OCI-LY7 (cell line): Measurements from ENCODE around the gene TBC1D17. TPM values are rescaled to one million over a fixed set of nuclear protein-coding genes. Genes with fewer than 3 reads are reported as not detected.

Experiments
- BruUV-seq: library from RNA; stranded (reverse); fragments of 400-500 nt; replicated peaks from 2 replicates; lab custom pipeline; 2021; lab: Mats Ljungman, UMichigan
- CTCF ChIA-PET: fragments of 300-600 bp; sonication (Branson Sonifier 250); formaldehyde crosslinking; loops from one replicate; lab custom pipeline; 2022; ENCODE audit warnings: antibody characterized with exemption; ENCODE audit not compliant: unreplicated experiment; lab: Charles Lee
- POLR2A ChIA-PET: fragments of 300-600 bp; sonication (Branson Sonifier 250); formaldehyde crosslinking; loops from one replicate; lab custom pipeline; 2022; ENCODE audit warnings: antibody characterized with exemption; lab: Charles Lee
- DNase-seq: peaks from one replicate; pipeline ENCODE4 v3.0.0-alpha.2; 2015; ENCODE audit warnings: low spot score
- H2AFZ ChIP-seq: fragments of 200-600 bp; sonication (generic), shearing (Covaris generic); 2 replicates; pipeline ENCODE4 v1.6.1; 2014; ENCODE audit warnings: mild to moderate bottlenecking, antibody characterized with exemption, low read length, moderate library complexity
- H3K27ac ChIP-seq: fragments of 200-600 bp; sonication (generic); 2 replicates; pipeline ENCODE4 v1.5.1; 2014; ENCODE audit warnings: mixed run types, low read depth, mild to moderate bottlenecking, moderate library complexity, low read length, inconsistent platforms; ENCODE audit not compliant: poor library complexity, severe bottlenecking
- H3K36me3 ChIP-seq: fragments of 200-600 bp; sonication (generic); 2 replicates; pipeline ENCODE4 v1.6.1; 2014; ENCODE audit warnings: mild to moderate bottlenecking, antibody characterized with exemption, low read length, moderate library complexity, mixed read lengths; ENCODE audit not compliant: insufficient read depth
- H3K4me1 ChIP-seq: fragments of 200-600 bp; sonication (generic); 2 replicates; pipeline ENCODE4 v1.5.1; 2014; ENCODE audit warnings: mild to moderate bottlenecking, low read length; ENCODE audit not compliant: insufficient read depth, poor library complexity, severe bottlenecking
- H3K4me2 ChIP-seq: fragments of 200-600 bp; sonication (generic); 2 replicates; pipeline ENCODE4 v1.6.1; 2014; ENCODE audit warnings: mild to moderate bottlenecking, low read length
- H3K4me3 ChIP-seq: fragments of 200-600 bp; sonication (generic); 2 replicates; pipeline ENCODE4 v1.5.1; 2014; ENCODE audit warnings: mild to moderate bottlenecking, low read depth, low read length; ENCODE audit not compliant: poor library complexity, severe bottlenecking
- H3K79me2 ChIP-seq: fragments of 200-600 bp; sonication (generic); 2 replicates; pipeline ENCODE4 v1.6.1; 2016; ENCODE audit warnings: low read depth, mild to moderate bottlenecking, low read length, moderate library complexity, mixed read lengths; ENCODE audit not compliant: insufficient read depth
- H3K9me2 ChIP-seq: fragments of 200-600 bp; sonication (generic); 2 replicates; pipeline ENCODE4 v1.6.1; 2016; ENCODE audit warnings: mild to moderate bottlenecking, low read length, mixed read lengths; ENCODE audit not compliant: insufficient read depth
- H3K9me3 ChIP-seq: fragments of 200-600 bp; sonication (generic); 2 replicates; pipeline ENCODE4 v1.6.1; 2014; ENCODE audit warnings: mild to moderate bottlenecking, mixed run types, low read length, mixed read lengths
- H4K20me1 ChIP-seq: fragments of 200-600 bp; sonication (generic); 2 replicates; pipeline ENCODE4 v1.6.1; 2014; ENCODE audit warnings: mild to moderate bottlenecking, antibody characterized with exemption, low read length, moderate library complexity, mixed read lengths; ENCODE audit not compliant: insufficient read depth
- CTCF ChIP-seq: fragments of 200-600 bp; sonication (generic); conservative IDR thresholded peaks from 2 replicates; pipeline ENCODE4 v1.5.1; 2014; ENCODE audit warnings: mild to moderate bottlenecking, antibody characterized with exemption, low read length, moderate library complexity, mixed read lengths
- EZH2phosphoT487 ChIP-seq: fragments of 200-600 bp; sonication (generic); IDR thresholded peaks from 2 replicates; pipeline ENCODE4 v1.6.1; 2018; ENCODE audit warnings: low read depth, borderline replicate concordance, mild to moderate bottlenecking, mixed run types, antibody characterized with exemption, low read length, moderate library complexity, mixed read lengths
- intact Hi-C: fragments of 100-400 bp; cut with micrococcal nuclease; formaldehyde crosslinking; loops from one replicate; pipeline ENCODE4 v1.10.0; 2022; ENCODE audit not compliant: unreplicated experiment
- total RNA-seq, 2 experiments: library from RNA; depleted of rRNA in 1 of 2; stranded (reverse); fragments of >200 nt in 1 of 2; shearing (Covaris generic) in 1 of 2; gene quantifications; 2 replicates each; pipeline ENCODE4 v1.2.3, GENCODE V29; 2014 to 2022

TBC1D17 gene
- total RNA-seq, 2 experiments from 2014 or later = 8.0 to 24.0 TPM

- BruUV-seq = no TSS peak
- no peak for DNase-seq
- H3K79me2 ChIP-seq = peaks cover 17% of the 10 kb centered on the region; the same call in 1 of the 2 replicates
- intact Hi-C loops = no loop called here
- no peak overlapping the region for H3K27ac ChIP-seq
- TF ChIP-seq CTCF (no peak), EZH2phosphoT487 (no peak)
- no peak overlapping the region for H3K4me3 ChIP-seq
- CTCF ChIA-PET = no interaction called here
- POLR2A ChIA-PET = no interaction called here
- no peaks in the 10 kb centered on the region for H3K9me2 ChIP-seq
- H2AFZ ChIP-seq = no peak overlapping the region
- H3K9me3 ChIP-seq = no peaks in the 10 kb centered on the region
- no peak overlapping the region for H3K4me2 ChIP-seq
- H3K36me3 ChIP-seq = peaks cover 11% of the 10 kb centered on the region; the same call in 1 of the 2 replicates
- H4K20me1 ChIP-seq = no peaks in the 10 kb centered on the region
- H3K4me1 ChIP-seq = peaks cover 45% of the 10 kb centered on the region
These were observed 6.0 kb upstream of the TBC1D17 start for GRCh38 chr19:49871349-49871985.

GRCh38 chr19:49872245-49873128 is 5.0 kb upstream of the TBC1D17 start:
- Histone ChIP-seq H3K36me3 (peaks cover 11% of the 10 kb centered on the region; the same call in 1 of the 2 replicates), H3K27ac (no peak overlapping the region), H3K4me3 (no peak overlapping the region), H4K20me1 (no peaks in the 10 kb centered on the region), H3K9me3 (no peaks in the 10 kb centered on the region), H3K4me1 (peaks cover 43% of the 10 kb centered on the region), H3K79me2 (peaks cover 13% of the 10 kb centered on the region; the same call in 1 of the 2 replicates), H2AFZ (no peak overlapping the region), H3K4me2 (no peak overlapping the region), H3K9me2 (no peaks in the 10 kb centered on the region)
- ChIA-PET POLR2A (interaction anchor here (0.5 to 0.7 kb wide), 2 partner anchors 56 to 777 kb away, joined by 4 read pairs; no protein-coding TSS in a partner anchor), CTCF (no interaction called here)
- no TSS peak for BruUV-seq
- DNase-seq = no peak
- TF ChIP-seq EZH2phosphoT487 = no peak
- no peak for TF ChIP-seq CTCF
- intact Hi-C loops = no loop called here
